ACHN (cell line): ENCODE results near the gene RGPD6.
"Not testable (repeated sequence)": the region's sequence is repeated elsewhere in the genome, so short reads cannot be mapped to it uniquely, and the experiment has no call there.

ENCODE experiments used
- DNase-seq: peaks from one replicate; pipeline ENCODE4 v3.0.0-alpha.2; 2015
- in situ Hi-C: cut with HindIII; loops from 2 replicates; pipeline ENCODE4 v1.10.0; 2017; ENCODE audit warnings: low sequenced_read_pairs, low pct_ligation_motif_present, low pct_unique_long_range_greater_than_20kb

RGPD6 gene

GRCh38 chr2:110494488-110494887 is 82.5 kb downstream of the RGPD6 start:
- DNase-seq, in situ Hi-C loops: not testable (repeated sequence)

GRCh38 chr2:110488991-110489390 is 88.0 kb downstream of the RGPD6 start:
- in situ Hi-C loops, DNase-seq: not testable (repeated sequence)

- in situ Hi-C loops, DNase-seq: not testable (repeated sequence)
Measured at GRCh38 chr2:110482697-110483096, 94.3 kb downstream of the RGPD6 start.

- in situ Hi-C loops, result not testable (repeated sequence)
Measured at GRCh38 chr2:110481200-110481599, 95.8 kb downstream of the RGPD6 start.

GRCh38 chr2:110480084-110480483 is 96.9 kb downstream of the RGPD6 start:
- DNase-seq, in situ Hi-C loops: not testable (repeated sequence)

More at GRCh38 chr2:110481200-110481599, 95.8 kb downstream of the RGPD6 start:
- not testable (repeated sequence) for DNase-seq

GRCh38 chr2:110477370-110477769 is 99.7 kb downstream of the RGPD6 start:
- DNase-seq, in situ Hi-C loops: not testable (repeated sequence)

GRCh38 chr2:110476952-110477351 is 100.1 kb downstream of the RGPD6 start:
- in situ Hi-C loops, DNase-seq: not testable (repeated sequence)

GRCh38 chr2:110475627-110476359 is 101.2 kb downstream of the RGPD6 start:
- in situ Hi-C loops, DNase-seq: not testable (repeated sequence)

GRCh38 chr2:110474898-110475297 is 102.1 kb downstream of the RGPD6 start:
- in situ Hi-C loops, DNase-seq: not testable (repeated sequence)

GRCh38 chr2:110473059-110473358 is 104.0 kb downstream of the RGPD6 start:
- DNase-seq, in situ Hi-C loops: not testable (repeated sequence)

- in situ Hi-C loops, DNase-seq: not testable (repeated sequence)
Measured at GRCh38 chr2:110472171-110473058, 104.6 kb downstream of the RGPD6 start, which contains the start of gene LIMS4. Gene LIMS4 (minus strand): TSS chr2:110472816. CDS start chr2:110472778, 38 bp downstream.

GRCh38 chr2:110468921-110469320 is 108.1 kb downstream of the RGPD6 start:
- DNase-seq, in situ Hi-C loops: not testable (repeated sequence)

GRCh38 chr2:110465312-110465711 is 111.7 kb downstream of the RGPD6 start:
- in situ Hi-C loops, result not testable (repeated sequence)

More at GRCh38 chr2:110465312-110465711, 111.7 kb downstream of the RGPD6 start:
- DNase-seq, result not testable (repeated sequence)
